GM21381 (cell line): Measurements from ENCODE around the gene SERINC5.
"Not testable (repeated sequence)": the region's sequence is repeated elsewhere in the genome, so short reads cannot be mapped to it uniquely, and the experiment has no call there.

Experiments
- ATAC-seq: cut with Tn5 transposase; IDR thresholded peaks from one replicate; pipeline ENCODE4 v1.9.1; 2021; ENCODE audit warnings: mild to moderate bottlenecking, moderate library complexity; ENCODE audit not compliant: unreplicated experiment

SERINC5 gene

GRCh38 chr5:80143491-80143890, 112.4 kb downstream of the SERINC5 start:
- no peak for ATAC-seq

- ATAC-seq: no peak
Measured at GRCh38 chr5:80142996-80143395, 112.9 kb downstream of the SERINC5 start.

- ATAC-seq: no peak
Measured at GRCh38 chr5:80141681-80142080, 114.2 kb downstream of the SERINC5 start.

- ATAC-seq: no peak
Measured at GRCh38 chr5:80141147-80141671, 114.6 kb downstream of the SERINC5 start.

GRCh38 chr5:80140496-80140895, 115.4 kb downstream of the SERINC5 start:
- ATAC-seq: no peak

DNA sequence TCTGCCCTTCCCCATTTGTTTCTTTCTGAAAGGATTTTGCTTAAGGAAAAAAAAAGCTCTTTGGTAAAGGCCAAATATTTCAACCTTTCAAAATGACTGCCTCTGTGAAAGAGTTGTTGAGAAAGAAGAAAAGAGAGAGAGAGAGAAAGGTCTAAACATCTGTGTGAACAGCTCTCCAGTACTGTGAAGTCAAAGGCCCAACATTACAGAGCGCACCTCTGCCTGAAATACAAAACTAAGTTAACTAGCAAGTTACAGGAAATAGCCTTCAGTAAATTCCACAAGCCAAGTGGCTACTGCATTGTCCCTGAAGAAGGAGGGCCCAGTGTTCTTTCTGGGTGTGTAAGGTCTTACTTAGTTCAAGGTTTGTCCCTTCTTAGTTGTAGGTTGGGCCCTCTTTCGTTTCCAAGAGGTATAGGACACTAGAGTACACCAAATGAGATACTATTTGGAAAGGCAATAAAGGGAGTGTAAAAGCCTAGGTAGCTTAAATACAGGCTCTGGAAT, 116.3 kb downstream of the SERINC5 start:
- no peak for ATAC-seq

DNA sequence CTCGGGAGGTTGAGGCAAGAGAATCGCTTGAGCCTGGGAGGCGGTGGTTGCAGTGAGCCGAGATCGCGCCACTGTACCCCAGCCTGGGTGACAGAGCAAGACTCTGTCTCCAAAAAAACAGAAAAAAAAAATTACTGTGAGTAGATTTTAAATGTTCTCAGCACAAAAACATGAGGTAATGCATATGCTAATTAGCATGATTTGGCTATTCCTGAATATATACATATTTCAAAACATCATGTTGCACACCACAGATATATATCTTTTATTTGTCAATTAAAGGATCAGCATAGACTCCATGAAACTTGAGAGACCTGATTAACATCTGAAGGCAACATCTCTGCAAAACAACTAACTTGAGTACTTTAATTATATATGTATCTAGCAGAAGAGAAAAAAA, 117.4 kb downstream of the SERINC5 start:
- ATAC-seq: no peak

DNA sequence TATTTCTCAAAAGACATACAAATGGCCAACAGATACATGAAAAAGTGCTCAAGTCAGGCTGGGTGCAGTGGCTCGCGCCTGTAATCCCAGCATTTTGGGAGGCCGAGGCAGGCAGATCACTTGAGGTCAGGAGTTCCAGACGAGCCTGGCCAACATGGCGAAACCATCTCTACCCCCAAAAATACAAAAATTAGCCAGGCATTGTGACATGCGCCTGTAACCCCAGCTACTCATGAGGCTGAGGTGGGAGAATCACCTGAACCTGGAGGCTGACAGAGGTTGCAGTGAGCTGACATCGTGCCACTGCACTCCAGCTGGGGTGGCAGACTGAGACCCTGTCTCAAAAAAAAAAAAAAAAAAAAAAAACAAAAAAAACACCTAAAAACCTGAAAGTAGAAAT, 119.0 kb downstream of the SERINC5 start:
- ATAC-seq: not testable (repeated sequence)

DNA sequence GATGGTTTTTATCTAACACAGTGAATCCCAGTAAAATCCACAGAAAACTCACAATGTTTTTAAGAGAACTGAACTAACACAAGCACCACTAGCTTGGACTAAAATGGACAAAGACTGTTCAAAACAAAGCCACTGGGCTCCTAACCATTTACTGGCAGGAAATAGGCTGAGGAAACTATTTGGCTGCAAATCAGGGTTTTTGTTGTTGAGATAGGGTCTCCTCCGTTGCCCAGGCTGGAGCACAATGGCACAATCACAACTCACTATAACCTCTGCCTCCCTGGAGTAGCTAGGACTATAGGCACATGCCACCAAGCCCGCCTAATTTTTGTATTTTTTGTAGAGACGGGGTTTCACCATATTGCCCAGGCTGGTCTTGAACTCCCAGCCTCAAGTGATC, 121.0 kb downstream of the SERINC5 start:
- ATAC-seq: no peak

DNA sequence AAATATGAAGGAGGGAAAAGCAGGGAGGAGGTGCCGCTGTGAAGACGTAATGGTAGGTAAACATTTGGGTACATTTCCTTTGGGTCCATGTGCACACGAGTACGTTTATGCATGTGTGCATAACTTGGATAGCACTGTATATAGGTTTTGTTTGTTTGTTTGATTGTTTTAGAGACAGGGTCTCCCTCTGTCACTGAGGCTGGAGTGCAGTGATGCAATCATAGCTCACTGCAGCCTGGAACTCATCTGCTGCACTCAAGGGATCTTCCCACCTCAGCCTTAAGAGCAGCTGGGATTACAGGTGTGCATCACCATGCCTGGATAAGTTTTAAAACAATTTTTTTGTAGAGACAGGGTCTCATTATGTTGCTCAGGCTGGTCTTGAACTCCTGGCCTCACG, 126.7 kb downstream of the SERINC5 start:
- no peak for ATAC-seq

- ATAC-seq: no peak
Measured at GRCh38 chr5:80128141-80128540, 127.7 kb downstream of the SERINC5 start.

- no peak for ATAC-seq
Measured at GRCh38 chr5:80127116-80127552, 128.7 kb downstream of the SERINC5 start.

DNA sequence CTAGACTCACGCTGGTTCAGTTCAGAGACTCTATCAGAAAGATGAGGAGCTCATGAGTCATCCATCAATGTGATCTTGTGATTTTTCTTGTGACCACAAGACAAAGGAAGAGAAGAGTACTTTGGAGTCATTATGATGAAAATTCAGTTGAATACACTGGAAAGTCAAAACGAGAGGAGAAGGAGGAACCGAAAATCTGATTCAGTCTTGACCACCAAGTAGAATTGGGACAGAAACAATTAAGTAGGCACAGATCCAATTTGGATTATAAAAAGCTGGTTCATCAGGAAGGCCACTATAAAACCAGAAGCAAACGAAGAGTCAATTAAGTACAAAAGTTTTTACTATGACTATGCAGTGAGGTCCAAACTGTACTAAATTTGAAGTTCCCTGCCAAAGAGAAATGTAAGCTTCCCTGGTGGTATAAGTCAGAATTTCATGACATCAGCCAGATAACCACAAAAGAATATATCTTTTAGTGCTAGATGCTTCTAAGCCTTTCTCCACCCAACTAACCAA, 129.8 kb downstream of the SERINC5 start:
- ATAC-seq: peak; percentile 57

DNA sequence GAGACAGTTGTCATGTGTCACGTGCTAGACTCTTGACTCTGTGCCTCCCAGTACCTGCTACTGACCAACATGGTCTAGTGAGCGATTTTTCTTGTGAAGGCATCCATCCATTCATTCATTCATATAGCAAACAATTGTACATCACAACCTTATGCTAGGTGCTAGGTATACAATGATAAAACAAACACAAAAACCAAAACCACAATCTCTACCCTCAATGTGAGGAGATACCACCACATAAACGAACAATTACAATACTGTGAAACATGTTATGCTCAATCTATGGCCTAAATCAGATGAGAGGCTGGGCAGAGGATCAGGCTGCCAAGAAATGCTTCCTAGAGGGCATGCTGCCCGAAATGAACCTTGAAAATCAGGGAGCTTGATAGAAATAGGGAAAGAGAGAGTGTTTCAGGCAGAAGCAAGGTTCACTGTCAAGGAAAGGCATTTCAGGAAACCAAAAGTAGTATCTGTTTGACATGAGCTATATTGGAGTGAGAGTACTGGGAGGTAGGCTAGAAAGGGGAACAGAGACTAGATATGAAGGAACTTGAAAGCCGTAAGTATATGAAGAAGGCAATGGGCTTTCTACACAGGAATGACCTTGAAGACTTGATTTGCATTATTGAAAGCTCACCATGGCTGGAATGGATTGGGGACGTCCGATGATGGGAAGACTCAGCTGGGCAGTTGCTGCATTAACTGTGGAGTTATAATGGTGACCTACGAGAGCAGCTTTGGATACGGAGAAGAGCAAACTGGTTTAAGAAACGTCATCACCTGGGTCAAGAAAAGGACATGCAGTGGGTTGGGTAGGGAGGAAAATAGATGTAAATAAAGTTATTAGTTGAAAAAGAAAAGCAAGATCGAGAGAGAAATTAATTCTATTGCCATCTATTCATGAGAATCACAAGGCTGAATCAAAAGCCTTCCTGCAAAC, 130.6 kb downstream of the SERINC5 start:
- ATAC-seq: peak; percentile 68

- no peak for ATAC-seq
Measured at GRCh38 chr5:80124121-80124918, 131.5 kb downstream of the SERINC5 start.

DNA sequence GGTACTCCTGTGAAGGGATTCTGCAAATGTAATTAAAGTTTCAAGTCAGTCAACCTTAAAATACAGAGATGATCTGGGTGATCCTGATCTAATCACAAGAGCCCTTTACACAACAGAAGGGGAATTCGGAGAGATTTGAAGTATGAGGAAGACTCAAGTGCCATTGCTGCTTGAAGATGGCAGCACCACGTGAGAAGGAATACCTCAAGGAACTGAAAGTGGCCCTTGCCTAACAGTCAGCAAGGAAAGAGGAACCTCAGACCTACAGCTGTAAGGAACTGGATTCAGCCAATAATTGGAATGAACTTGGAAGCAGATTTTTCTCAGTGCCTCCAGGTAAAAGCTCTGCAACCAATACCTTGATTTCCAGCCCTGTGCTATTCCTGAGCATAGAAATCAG, 133.3 kb downstream of the SERINC5 start:
- no peak for ATAC-seq

DNA sequence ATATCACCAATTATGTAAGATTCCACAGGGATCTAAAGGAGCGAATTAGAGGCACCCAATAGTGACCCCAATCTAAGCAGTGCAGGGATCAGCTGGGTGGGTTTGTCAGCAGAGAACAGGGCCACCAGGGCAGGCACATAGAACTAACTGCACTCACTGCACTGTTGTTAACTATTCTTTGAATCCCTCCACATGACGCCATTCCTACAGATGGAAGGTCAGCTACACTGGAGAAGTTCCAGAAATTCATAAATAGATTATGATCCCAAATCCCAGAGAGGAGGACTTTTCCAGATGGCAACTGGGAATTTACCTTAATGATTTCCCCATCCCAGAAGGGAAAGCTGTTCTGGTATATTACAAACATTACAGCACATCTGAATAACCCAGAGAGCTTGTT, 136.5 kb downstream of the SERINC5 start:
- ATAC-seq: no peak

DNA sequence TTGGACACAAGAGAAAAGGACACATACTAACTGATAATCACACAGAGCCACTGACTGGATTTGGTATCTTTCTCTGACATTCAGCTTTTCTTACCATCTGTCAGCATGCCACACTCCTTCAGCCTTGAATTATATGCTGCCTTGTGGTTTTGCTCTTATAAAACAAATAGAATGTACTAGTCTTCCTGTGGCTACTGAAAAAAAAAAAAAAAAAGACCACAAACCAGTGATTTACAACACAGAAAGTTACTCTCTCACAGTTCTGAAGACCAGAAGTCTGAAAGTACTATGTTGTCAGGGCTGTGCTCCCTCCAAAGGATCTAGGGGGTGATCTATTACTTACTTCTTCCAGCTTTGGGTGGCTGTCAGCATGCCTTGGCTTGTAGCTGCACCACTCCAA, 138.4 kb downstream of the SERINC5 start:
- ATAC-seq: no peak

GRCh38 chr5:80116465-80116864, 139.4 kb downstream of the SERINC5 start:
- no peak for ATAC-seq

DNA sequence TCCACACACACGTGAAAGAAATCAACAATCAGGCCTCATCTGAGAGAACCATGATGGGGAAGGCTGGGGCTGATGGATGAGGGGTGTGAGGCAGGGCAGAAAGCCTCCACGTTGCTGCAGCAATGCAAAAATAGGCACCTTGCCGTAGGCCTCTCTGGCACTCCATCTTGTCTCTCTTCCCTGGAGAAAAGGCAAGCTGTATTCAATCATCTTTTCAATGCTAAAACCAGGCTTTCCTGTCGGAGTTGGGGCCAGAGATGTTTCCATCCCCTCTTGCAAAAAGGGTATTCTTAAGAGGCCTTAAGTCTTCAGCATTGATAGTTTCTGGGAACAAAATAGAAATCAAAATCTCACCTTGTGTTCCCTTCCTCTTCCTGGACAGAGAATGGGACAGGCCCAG, 139.8 kb downstream of the SERINC5 start:
- ATAC-seq: no peak

- ATAC-seq: no peak
Measured at GRCh38 chr5:80114860-80115259, 141.0 kb downstream of the SERINC5 start.
